Liver (tissue), 9 donors: ENCODE results near the gene SOX13. TPM values are rescaled to one million over a fixed set of nuclear protein-coding genes. Genes with fewer than 3 reads are reported as not detected.
A peak's percentile ranks its signal among the peaks of the same experiment; 100 is the strongest.

Source experiments
- DNase-seq: peaks from one replicate; pipeline ENCODE4 v3.0.0-alpha.2; 2017; ENCODE audit warnings: low spot score
- H3K27ac ChIP-seq, 2 donors: one replicate each; pipeline ENCODE4 v1.7.0; 2013; ENCODE audit warnings: inconsistent platforms in 2 of 2, low read length in 2 of 2, control low read depth in 1 of 2, low read depth in 1 of 2, mild to moderate bottlenecking in 1 of 2
- H3K27me3 ChIP-seq, 4 donors: one replicate each; pipeline versions ENCODE4 v1.6.1 to v1.7.0; 2013; ENCODE audit warnings: low read length in 3 of 4, inconsistent platforms in 1 of 4, mild to moderate bottlenecking in 1 of 4, moderate library complexity in 1 of 4; ENCODE audit not compliant: control insufficient read depth in 4 of 4, insufficient read depth in 4 of 4
- H3K36me3 ChIP-seq, 4 donors: one replicate each; pipeline versions ENCODE4 v1.6.1 to v1.7.0; 2013; ENCODE audit warnings: low read length in 3 of 4, mild to moderate bottlenecking in 3 of 4, low read depth in 1 of 4, moderate library complexity in 1 of 4; ENCODE audit not compliant: control insufficient read depth in 4 of 4, insufficient read depth in 3 of 4
- H3K4me1 ChIP-seq, 4 donors: one replicate each; pipeline versions ENCODE4 v1.6.1 to v1.7.0; 2013; ENCODE audit warnings: low read length in 3 of 4, mild to moderate bottlenecking in 3 of 4, moderate library complexity in 1 of 4; ENCODE audit not compliant: control insufficient read depth in 4 of 4, insufficient read depth in 4 of 4
- H3K4me3 ChIP-seq, 3 donors: one replicate each; pipeline versions ENCODE4 v1.6.1 to v1.7.0; 2013; ENCODE audit warnings: low read length in 3 of 3, control low read depth in 1 of 3, low read depth in 1 of 3, mild to moderate bottlenecking in 1 of 3
- H3K9ac ChIP-seq, 2 donors: one replicate each; pipeline ENCODE4 v1.7.0; 2013; ENCODE audit warnings: low read length in 2 of 2, mild to moderate bottlenecking in 2 of 2, moderate library complexity in 2 of 2, control low read depth in 1 of 2, low read depth in 1 of 2
- H3K9me3 ChIP-seq, 4 donors: one replicate each; pipeline versions ENCODE4 v1.6.1 to v1.7.0; 2013; ENCODE audit warnings: low read length in 3 of 4; ENCODE audit not compliant: control insufficient read depth in 4 of 4
- CTCF ChIP-seq: fragments of 150-350 bp; IDR thresholded peaks from 2 replicates; pipeline ENCODE4 v1.5.1; 2017; ENCODE audit warnings: improper control_type of control experiment, low read depth, low read length; ENCODE audit not compliant: missing input control
- EGR1 ChIP-seq, 2 donors: IDR thresholded peaks; 2 replicates each; pipeline ENCODE4 v1.6.1; 2016 to 2018; ENCODE audit warnings: antibody characterized with exemption in 2 of 2, low read depth in 2 of 2
- FOXA1 ChIP-seq: IDR thresholded peaks from 2 replicates; pipeline ENCODE4 v1.6.1; 2016; ENCODE audit warnings: antibody characterized with exemption
- FOXA2 ChIP-seq: IDR thresholded peaks from 2 replicates; pipeline ENCODE4 v1.6.1; 2016; ENCODE audit warnings: antibody characterized with exemption
- GABPA ChIP-seq, 2 donors: IDR thresholded peaks in 1 of 2; conservative IDR thresholded peaks in 1 of 2; 2 replicates each; pipeline ENCODE4 v1.6.1; 2016; ENCODE audit warnings: antibody characterized with exemption in 2 of 2, mild to moderate bottlenecking in 1 of 2, moderate library complexity in 1 of 2
- HNF4A ChIP-seq, 2 donors: conservative IDR thresholded peaks; 2 replicates each; pipeline ENCODE4 v1.6.1; 2016; ENCODE audit warnings: antibody characterized with exemption in 2 of 2, mild to moderate bottlenecking in 2 of 2
- HNF4G ChIP-seq: IDR thresholded peaks from 2 replicates; pipeline ENCODE4 v1.6.1; 2016; ENCODE audit warnings: antibody characterized with exemption
- MAX ChIP-seq: IDR thresholded peaks from 2 replicates; pipeline ENCODE4 v1.6.1; 2016; ENCODE audit warnings: antibody characterized with exemption
- NR2F2 ChIP-seq: IDR thresholded peaks from 2 replicates; pipeline ENCODE4 v1.6.1; 2016; ENCODE audit warnings: antibody characterized with exemption
- RAD21 ChIP-seq, 2 donors: IDR thresholded peaks; 2 replicates each; pipeline ENCODE4 v1.6.1; 2016; ENCODE audit warnings: antibody characterized with exemption in 2 of 2, mild to moderate bottlenecking in 2 of 2
- RXRA ChIP-seq, 2 donors: IDR thresholded peaks; 2 replicates each; pipeline ENCODE4 v1.6.1; 2017 to 2018; ENCODE audit warnings: antibody characterized with exemption in 2 of 2, mild to moderate bottlenecking in 1 of 2
- SP1 ChIP-seq: IDR thresholded peaks from 2 replicates; pipeline ENCODE4 v1.6.1; 2018; ENCODE audit warnings: antibody characterized with exemption, mild to moderate bottlenecking
- TAF1 ChIP-seq: conservative IDR thresholded peaks from 2 replicates; pipeline ENCODE4 v1.6.1; 2016; ENCODE audit warnings: antibody characterized with exemption, mild to moderate bottlenecking
- YY1 ChIP-seq: IDR thresholded peaks from 2 replicates; pipeline ENCODE4 v1.6.1; 2016; ENCODE audit warnings: antibody characterized with exemption, mild to moderate bottlenecking
- ZBTB33 ChIP-seq: IDR thresholded peaks from 2 replicates; pipeline ENCODE4 v1.6.1; 2016; ENCODE audit warnings: antibody characterized with exemption
- WGBS: extraction: QIAGEN DNeasy Blood & Tissue Kit; methylation state at CpG from one replicate; pipeline ENCODE4 v1.1.7; 2013; 5-methylcytosine and 5-hydroxymethylcytosine counted together
- polyA plus RNA-seq, 2 donors: library from polyadenylated mRNA; stranded (reverse) in 1 of 2; unstranded in 1 of 2; fragments of 200-250 nt in 1 of 2; fragments of >200 nt in 1 of 2; fragmentation: Nextera tagmentation in 1 of 2; extraction: Ambion mirVana in 1 of 2; gene quantifications; one replicate each; pipeline versions ENCODE4 v1.2.1 to v1.2.3, GENCODE V29; 2013 to 2015
- total RNA-seq, 2 donors: library from RNA; depleted of rRNA; stranded (reverse); fragments of >200 nt; gene quantifications; one replicate each; pipeline ENCODE4 v1.2.3, GENCODE V29; 2014
- TF ChIP-seq, protein P1 (sequence below): IDR thresholded peaks from 2 replicates; pipeline ENCODE4 v1.6.1; 2016; ENCODE audit warnings: antibody characterized with exemption, mild to moderate bottlenecking
- TF ChIP-seq, protein P2 (sequence below): IDR thresholded peaks from 2 replicates; pipeline ENCODE4 v1.6.1; 2016; ENCODE audit warnings: antibody characterized with exemption
- donor health status: healthy.
- donor health status: healthy.
- donor health status: healthy.
- donor health status: healthy.
- donor health status: healthy.

The SOX13 gene
- total and polyA plus RNA-seq, 4 donors, result 7.8 to 15.5 (median 8.7) TPM

GRCh38 chr1:204088596-204088995 is 15.7 kb downstream of the SOX13 start:
- Histone ChIP-seq H3K4me3 (no peak overlapping the region), H3K27me3 (no peaks in the 10 kb centered on the region), H3K27ac (peak overlapping the region; percentile 45 to 63), H3K4me1 (peaks cover 7 to 64% (median 51%) of the 10 kb centered on the region in 4 donors), H3K9me3 (no peaks in the 10 kb centered on the region), H3K36me3 (no peaks in the 10 kb centered on the region), H3K9ac (no peak overlapping the region)
- 68% methylated on average over 8 of the region's 8 CpGs for WGBS
- TF ChIP-seq TAF1, result no peak
- no peak for TF ChIP-seq ZBTB33
- TF ChIP-seq RAD21 (IDR thresholded peaks at IDR 0.05), result no peak
- TF ChIP-seq, protein P1, sequence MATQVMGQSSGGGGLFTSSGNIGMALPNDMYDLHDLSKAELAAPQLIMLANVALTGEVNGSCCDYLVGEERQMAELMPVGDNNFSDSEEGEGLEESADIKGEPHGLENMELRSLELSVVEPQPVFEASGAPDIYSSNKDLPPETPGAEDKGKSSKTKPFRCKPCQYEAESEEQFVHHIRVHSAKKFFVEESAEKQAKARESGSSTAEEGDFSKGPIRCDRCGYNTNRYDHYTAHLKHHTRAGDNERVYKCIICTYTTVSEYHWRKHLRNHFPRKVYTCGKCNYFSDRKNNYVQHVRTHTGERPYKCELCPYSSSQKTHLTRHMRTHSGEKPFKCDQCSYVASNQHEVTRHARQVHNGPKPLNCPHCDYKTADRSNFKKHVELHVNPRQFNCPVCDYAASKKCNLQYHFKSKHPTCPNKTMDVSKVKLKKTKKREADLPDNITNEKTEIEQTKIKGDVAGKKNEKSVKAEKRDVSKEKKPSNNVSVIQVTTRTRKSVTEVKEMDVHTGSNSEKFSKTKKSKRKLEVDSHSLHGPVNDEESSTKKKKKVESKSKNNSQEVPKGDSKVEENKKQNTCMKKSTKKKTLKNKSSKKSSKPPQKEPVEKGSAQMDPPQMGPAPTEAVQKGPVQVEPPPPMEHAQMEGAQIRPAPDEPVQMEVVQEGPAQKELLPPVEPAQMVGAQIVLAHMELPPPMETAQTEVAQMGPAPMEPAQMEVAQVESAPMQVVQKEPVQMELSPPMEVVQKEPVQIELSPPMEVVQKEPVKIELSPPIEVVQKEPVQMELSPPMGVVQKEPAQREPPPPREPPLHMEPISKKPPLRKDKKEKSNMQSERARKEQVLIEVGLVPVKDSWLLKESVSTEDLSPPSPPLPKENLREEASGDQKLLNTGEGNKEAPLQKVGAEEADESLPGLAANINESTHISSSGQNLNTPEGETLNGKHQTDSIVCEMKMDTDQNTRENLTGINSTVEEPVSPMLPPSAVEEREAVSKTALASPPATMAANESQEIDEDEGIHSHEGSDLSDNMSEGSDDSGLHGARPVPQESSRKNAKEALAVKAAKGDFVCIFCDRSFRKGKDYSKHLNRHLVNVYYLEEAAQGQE, result no peak
- TF ChIP-seq SP1, result no peak
- TF ChIP-seq CTCF, result no peak
- no peak for TF ChIP-seq FOXA1
- TF ChIP-seq NR2F2, result no peak
- TF ChIP-seq FOXA2, result no peak
- no peak for TF ChIP-seq GABPA (IDR thresholded peaks at IDR 0.05 in 1 of 2, conservative IDR thresholded peaks at IDR 0.05 in 1 of 2)
- TF ChIP-seq RXRA (IDR thresholded peaks at IDR 0.05), result no peak
- no peak for TF ChIP-seq EGR1 (IDR thresholded peaks at IDR 0.05; ENCODE audit: low read depth in 2 of 2)
- TF ChIP-seq, protein P2, sequence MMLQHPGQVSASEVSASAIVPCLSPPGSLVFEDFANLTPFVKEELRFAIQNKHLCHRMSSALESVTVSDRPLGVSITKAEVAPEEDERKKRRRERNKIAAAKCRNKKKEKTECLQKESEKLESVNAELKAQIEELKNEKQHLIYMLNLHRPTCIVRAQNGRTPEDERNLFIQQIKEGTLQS, result no peak
- TF ChIP-seq MAX, result no peak
- TF ChIP-seq HNF4G, result no peak
- TF ChIP-seq YY1, result no peak
- TF ChIP-seq HNF4A (conservative IDR thresholded peaks at IDR 0.05), result no peak
- DNase-seq, result no peak
